Activated naive CD4-positive, alpha-beta T cell treated with anti-CD3 and anti-CD28 coated beads, Interleukin-2, amount 50 U/mL, for 16 hours (primary cell): ENCODE data around the gene ZNF646.
A peak's percentile ranks its signal among the peaks of the same experiment; 100 is the strongest.

Experiments used
- DNase-seq: peaks from one replicate; pipeline ENCODE4 v3.0.0-alpha.2; 2020

ZNF646 gene

GRCh38 chr16:31073970-31074813 is at the start of gene ZNF646, which contains the start of gene ZNF668:
Gene ZNF646 (plus strand): TSS chr16:31074422. CDS start chr16:31076325, 1,903 bp downstream.
Gene ZNF668 (minus strand): TSS chr16:31074240. CDS start chr16:31064459, 9,781 bp downstream.
- DNase-seq: peak; percentile 98

GRCh38 chr16:31025339-31025738 is 48.9 kb upstream of the ZNF646 start:
- no peak for DNase-seq

- no peak for DNase-seq
Observed at GRCh38 chr16:31029272-31029671, 45.0 kb upstream of the ZNF646 start.

- no peak for DNase-seq
Observed at GRCh38 chr16:31031276-31031675, 42.9 kb upstream of the ZNF646 start.

- peak; percentile 96 for DNase-seq
Observed at GRCh38 chr16:31032736-31033708, 41.2 kb upstream of the ZNF646 start, which contains the start of gene STX4. Gene STX4 (plus strand): TSS chr16:31033558. CDS start chr16:31033806, 248 bp downstream.

GRCh38 chr16:31033709-31034492 is 40.3 kb upstream of the ZNF646 start:
- DNase-seq: peak; percentile 90

- no peak for DNase-seq
Observed at GRCh38 chr16:31036691-31037090, 37.5 kb upstream of the ZNF646 start.

GRCh38 chr16:31038993-31039392 is 35.2 kb upstream of the ZNF646 start:
- no peak for DNase-seq

GRCh38 chr16:31042866-31043265 is 31.4 kb upstream of the ZNF646 start:
- no peak for DNase-seq

- no peak for DNase-seq
Observed at GRCh38 chr16:31043352-31043751, 30.9 kb upstream of the ZNF646 start.

- no peak for DNase-seq
Observed at GRCh38 chr16:31043898-31044481, 30.2 kb upstream of the ZNF646 start.

- DNase-seq: no peak
Observed at GRCh38 chr16:31050280-31051030, 23.8 kb upstream of the ZNF646 start.

GRCh38 chr16:31052114-31052513 is 22.1 kb upstream of the ZNF646 start:
- no peak for DNase-seq

GRCh38 chr16:31055613-31056012 is 18.6 kb upstream of the ZNF646 start:
- no peak for DNase-seq

GRCh38 chr16:31061126-31061812 is 13.0 kb upstream of the ZNF646 start:
- no peak for DNase-seq

GRCh38 chr16:31061813-31062440 is 12.3 kb upstream of the ZNF646 start:
- no peak for DNase-seq

GRCh38 chr16:31063495-31063842 is 10.8 kb upstream of the ZNF646 start:
- DNase-seq: no peak

- DNase-seq: no peak
Observed at GRCh38 chr16:31063843-31064611, 10.2 kb upstream of the ZNF646 start.

- no peak for DNase-seq
Observed at GRCh38 chr16:31064882-31065461, 9.2 kb upstream of the ZNF646 start.
